ENCODE data around the gene FIBCD1.

Gene FIBCD1

GRCh38 chr9:130897105-130897751 is 41.8 kb downstream of the FIBCD1 start:
- H3K36me3 ChIP-seq (ENCODE audit: control insufficient read depth, insufficient read depth, low read length): no peaks in the 10 kb centered on the region
- no peak overlapping the region for H3K27ac ChIP-seq
- H2AFZ ChIP-seq: no peak overlapping the region
- H3K4me3 ChIP-seq (ENCODE audit: low read depth, low read length): no peak overlapping the region
- no peak for TF ChIP-seq CTCF (IDR thresholded peaks at IDR 0.05)
- peaks cover 3% of the 10 kb centered on the region for H3K4me1 ChIP-seq
- H3K79me2 ChIP-seq: no peaks in the 10 kb centered on the region
- H3K9ac ChIP-seq: no peak overlapping the region
- H3K27me3 ChIP-seq (ENCODE audit: control insufficient read depth, insufficient read depth, low read length): no peaks in the 10 kb centered on the region
- H3K9me3 ChIP-seq (ENCODE audit: control insufficient read depth, low read length): no peaks in the 10 kb centered on the region
- no peak overlapping the region for H3K4me2 ChIP-seq (ENCODE audit: low read length)

GRCh38 chr9:130896233-130897014 is 42.6 kb downstream of the FIBCD1 start, which contains the start of gene QRFP:
TSS of gene QRFP (minus strand) at chr9:130896812. CDS start at chr9:130893838, 2,974 bp downstream.
- Histone ChIP-seq H3K4me3 (ENCODE audit: low read depth, low read length) (no peak within 1 kb of the TSS), H2AFZ (no peak within 1 kb of the TSS), H3K4me2 (ENCODE audit: low read length) (no peak within 1 kb of the TSS), H3K36me3 (ENCODE audit: control insufficient read depth, insufficient read depth, low read length) (no peaks in the 10 kb centered on the region), H3K9me3 (ENCODE audit: control insufficient read depth, low read length) (no peaks in the 10 kb centered on the region), H3K9ac (no peak within 1 kb of the TSS), H3K79me2 (no peaks in the 10 kb centered on the region), H3K27me3 (ENCODE audit: control insufficient read depth, insufficient read depth, low read length) (no peaks in the 10 kb centered on the region), H3K27ac (no peak within 1 kb of the TSS), H3K4me1 (peaks cover 3% of the 10 kb centered on the region)
- no peak for TF ChIP-seq CTCF (IDR thresholded peaks at IDR 0.05)

GRCh38 chr9:130895481-130896232 is 43.4 kb downstream of the FIBCD1 start:
- H3K9ac ChIP-seq: no peak overlapping the region
- no peaks in the 10 kb centered on the region for H3K9me3 ChIP-seq (ENCODE audit: control insufficient read depth, low read length)
- no peak overlapping the region for H2AFZ ChIP-seq
- no peaks in the 10 kb centered on the region for H3K79me2 ChIP-seq
- TF ChIP-seq CTCF (IDR thresholded peaks at IDR 0.05): no peak
- H3K27me3 ChIP-seq (ENCODE audit: control insufficient read depth, insufficient read depth, low read length): no peaks in the 10 kb centered on the region
- peaks cover 7% of the 10 kb centered on the region for H3K4me1 ChIP-seq
- H3K36me3 ChIP-seq (ENCODE audit: control insufficient read depth, insufficient read depth, low read length): no peaks in the 10 kb centered on the region
- no peak overlapping the region for H3K27ac ChIP-seq
- H3K4me2 ChIP-seq (ENCODE audit: low read length): no peak overlapping the region
- no peak overlapping the region for H3K4me3 ChIP-seq (ENCODE audit: low read depth, low read length)

- Histone ChIP-seq H2AFZ (no peak overlapping the region), H3K4me3 (ENCODE audit: low read depth, low read length) (no peak overlapping the region), H3K27ac (no peak overlapping the region), H3K27me3 (ENCODE audit: control insufficient read depth, insufficient read depth, low read length) (no peaks in the 10 kb centered on the region), H3K36me3 (ENCODE audit: control insufficient read depth, insufficient read depth, low read length) (no peaks in the 10 kb centered on the region), H3K79me2 (no peaks in the 10 kb centered on the region), H3K9ac (no peak overlapping the region), H3K9me3 (ENCODE audit: control insufficient read depth, low read length) (no peaks in the 10 kb centered on the region), H3K4me2 (ENCODE audit: low read length) (no peak overlapping the region), H3K4me1 (peaks cover 7% of the 10 kb centered on the region)
- no peak for TF ChIP-seq CTCF (IDR thresholded peaks at IDR 0.05)
Observed at GRCh38 chr9:130895038-130895437, 44.0 kb downstream of the FIBCD1 start.
